Nephron (organoid): Measurements from ENCODE around the gene AKR1B15.
"Not testable (repeated sequence)": the region's sequence is repeated elsewhere in the genome, so short reads cannot be mapped to it uniquely, and the experiment has no call there.

Experiments
- H3K27ac Mint-ChIP-seq, 3 experiments: 2 replicates each; pipeline ENCODE4 v1.8.0; 2020; ENCODE audit warnings: mixed read lengths in 3 of 3, mild to moderate bottlenecking in 2 of 3, moderate library complexity in 1 of 3
- H3K27me3 Mint-ChIP-seq: 2 replicates; pipeline ENCODE4 v1.8.0; 2021; ENCODE audit warnings: low read depth, mild to moderate bottlenecking, moderate library complexity, mixed read lengths
- H3K36me3 Mint-ChIP-seq: 2 replicates; pipeline ENCODE4 v1.8.0; 2020; ENCODE audit warnings: low read depth, mixed read lengths
- H3K4me1 Mint-ChIP-seq: 2 replicates; pipeline ENCODE4 v1.8.0; 2020; ENCODE audit warnings: mixed read lengths
- H3K4me3 Mint-ChIP-seq, 3 experiments: 2 replicates each; pipeline ENCODE4 v1.8.0; 2020; ENCODE audit warnings: mild to moderate bottlenecking in 3 of 3, mixed read lengths in 3 of 3, moderate library complexity in 2 of 3
- H3K9me3 Mint-ChIP-seq: 2 replicates; pipeline ENCODE4 v1.8.0; 2020; ENCODE audit warnings: mixed read lengths
- CTCF ChIP-seq, 3 experiments: fragments of 200-600 bp; sonication (generic); IDR thresholded peaks; one replicate each; pipeline ENCODE4 v1.5.0; 2021; ENCODE audit warnings: antibody characterized with exemption in 3 of 3; ENCODE audit not compliant: unreplicated experiment in 3 of 3

Gene AKR1B15

GRCh38 chr7:134534633-134535032 lies 14.3 kb upstream of the AKR1B15 start:
- no peak overlapping the region for H3K27ac Mint-ChIP-seq
- H3K36me3 Mint-ChIP-seq = no peaks in the 10 kb centered on the region
- H3K4me3 Mint-ChIP-seq = no peak overlapping the region
- peaks cover 14% of the 10 kb centered on the region for H3K27me3 Mint-ChIP-seq
- no peak for TF ChIP-seq CTCF (IDR thresholded peaks at IDR 0.05; ENCODE audit: unreplicated experiment in 3 of 3)
- peaks cover 15% of the 10 kb centered on the region for H3K4me1 Mint-ChIP-seq
- H3K9me3 Mint-ChIP-seq = no peaks in the 10 kb centered on the region

GRCh38 chr7:134535272-134535918 lies 13.5 kb upstream of the AKR1B15 start:
- Mint-ChIP-seq H3K27ac (no peak overlapping the region), H3K27me3 (peaks cover 11% of the 10 kb centered on the region), H3K36me3 (no peaks in the 10 kb centered on the region), H3K9me3 (no peaks in the 10 kb centered on the region), H3K4me3 (no peak overlapping the region), H3K4me1 (peaks cover 13% of the 10 kb centered on the region)
- TF ChIP-seq CTCF (IDR thresholded peaks at IDR 0.05; ENCODE audit: unreplicated experiment in 3 of 3) = no peak

- Mint-ChIP-seq H3K4me3 (no peak overlapping the region), H3K27ac (no peak overlapping the region), H3K27me3 (peaks cover 8% of the 10 kb centered on the region), H3K4me1 (peaks cover 13% of the 10 kb centered on the region), H3K36me3 (no peaks in the 10 kb centered on the region), H3K9me3 (no peaks in the 10 kb centered on the region)
- TF ChIP-seq CTCF (IDR thresholded peaks at IDR 0.05; ENCODE audit: unreplicated experiment in 3 of 3) = no peak
Measured at GRCh38 chr7:134535919-134536299, 13.0 kb upstream of the AKR1B15 start.

GRCh38 chr7:134536558-134536957 lies 12.4 kb upstream of the AKR1B15 start:
- not testable (repeated sequence) for H3K27me3 Mint-ChIP-seq, H3K9me3 Mint-ChIP-seq, H3K4me3 Mint-ChIP-seq, H3K36me3 Mint-ChIP-seq, H3K27ac Mint-ChIP-seq
- H3K4me1 Mint-ChIP-seq = peaks cover 13% of the 10 kb centered on the region

GRCh38 chr7:134537273-134537781 lies 11.6 kb upstream of the AKR1B15 start:
- H3K36me3 Mint-ChIP-seq, H3K4me3 Mint-ChIP-seq, H3K27ac Mint-ChIP-seq, H3K27me3 Mint-ChIP-seq, H3K9me3 Mint-ChIP-seq: not testable (repeated sequence)
- H3K4me1 Mint-ChIP-seq = peaks cover 13% of the 10 kb centered on the region

GRCh38 chr7:134539380-134540004 lies 9.4 kb upstream of the AKR1B15 start:
- no peaks in the 10 kb centered on the region for H3K9me3 Mint-ChIP-seq
- peaks cover 5% of the 10 kb centered on the region for H3K27me3 Mint-ChIP-seq
- no peaks in the 10 kb centered on the region for H3K36me3 Mint-ChIP-seq
- no peaks in the 10 kb centered on the region for H3K4me1 Mint-ChIP-seq
- no peak overlapping the region for H3K27ac Mint-ChIP-seq
- H3K4me3 Mint-ChIP-seq = no peak overlapping the region
- no peak for TF ChIP-seq CTCF (IDR thresholded peaks at IDR 0.05; ENCODE audit: unreplicated experiment in 3 of 3)

GRCh38 chr7:134541501-134542194 lies 7.3 kb upstream of the AKR1B15 start:
- not testable (repeated sequence) for H3K9me3 Mint-ChIP-seq, H3K36me3 Mint-ChIP-seq, H3K27ac Mint-ChIP-seq, H3K4me1 Mint-ChIP-seq, H3K4me3 Mint-ChIP-seq
- H3K27me3 Mint-ChIP-seq = peaks cover 12% of the 10 kb centered on the region
